HEK293 (cell line): ENCODE measurements around the gene BORA.

Experiments
- CTCF ChIA-PET: fragments of 350-600 bp; formaldehyde crosslinking; extraction: SDS; loops from one replicate; lab custom pipeline; 2021; ENCODE audit warnings: antibody characterized with exemption; lab: Yijun Ruan, JAX
- POLR2A ChIA-PET: fragments of 300-600 bp; formaldehyde crosslinking; extraction: SDS; loops from one replicate; lab custom pipeline; 2020; ENCODE audit warnings: antibody characterized with exemption, inconsistent platforms; lab: Yijun Ruan, JAX
- H3K27ac ChIP-seq: fragments of 200-500 bp; sonication (Bioruptor generic); 2 replicates; pipeline ENCODE4 v1.5.1; 2014; ENCODE audit warnings: low read depth, low read length, control low read depth, inconsistent platforms; ENCODE audit errors: extremely low read depth
- H3K36me3 ChIP-seq, 2 experiments: fragments of 200-500 bp in 1 of 2; sonication (Bioruptor generic) in 1 of 2; 1 replicate in 1 of 2; 2 replicates in 1 of 2; pipeline ENCODE4 v1.5.1; 2014 to 2017; ENCODE audit warnings: inconsistent platforms in 2 of 2, low read length in 2 of 2; ENCODE audit not compliant: control insufficient read depth in 2 of 2, insufficient read depth in 1 of 2
- H3K4me1 ChIP-seq: fragments of 200-500 bp; sonication (Bioruptor generic); 2 replicates; pipeline ENCODE4 v1.5.1; 2014; ENCODE audit warnings: mild to moderate bottlenecking, low read length, inconsistent platforms; ENCODE audit not compliant: control insufficient read depth, insufficient read depth
- H3K4me3 ChIP-seq: 2 replicates; pipeline ENCODE4 v1.5.1; 2011; ENCODE audit warnings: low read depth, mild to moderate bottlenecking, control low read depth, low read length, moderate library complexity
- H3K9me3 ChIP-seq: fragments of 200-500 bp; sonication (Bioruptor generic); 2 replicates; pipeline ENCODE4 v1.5.1; 2014; ENCODE audit warnings: low read depth, low read length, inconsistent platforms; ENCODE audit not compliant: control insufficient read depth, insufficient read depth
- CTCF ChIP-seq: fragments of 450-650 bp; formaldehyde crosslinking; IDR thresholded peaks from 2 replicates; pipeline ENCODE4 v1.5.1; 2016; ENCODE audit warnings: missing biosample characterization, missing genetic modification characterization
- FEZF1 ChIP-seq: fragments of 450-650 bp; formaldehyde crosslinking; IDR thresholded peaks from 2 replicates; pipeline ENCODE4 v1.5.1; 2016; ENCODE audit warnings: missing biosample characterization, missing genetic modification characterization
- GFI1B ChIP-seq: fragments of 450-650 bp; formaldehyde crosslinking; IDR thresholded peaks from 2 replicates; pipeline ENCODE4 v1.5.1; 2016; ENCODE audit warnings: missing biosample characterization, missing genetic modification characterization
- GLIS1 ChIP-seq: fragments of 450-650 bp; formaldehyde crosslinking; IDR thresholded peaks from 2 replicates; pipeline ENCODE4 v1.5.1; 2016; ENCODE audit warnings: missing biosample characterization, missing genetic modification characterization
- KLF7 ChIP-seq: fragments of 450-650 bp; formaldehyde crosslinking; IDR thresholded peaks from 2 replicates; pipeline ENCODE4 v1.5.1; 2016; ENCODE audit warnings: missing biosample characterization, missing genetic modification characterization, borderline replicate concordance
- MEIS1 ChIP-seq: sonication (generic); formaldehyde crosslinking; IDR thresholded peaks from 2 replicates; pipeline ENCODE4 v1.8.1; 2022; ENCODE audit warnings: missing genetic modification reagents, mild to moderate bottlenecking, borderline replicate concordance
- OVOL3 ChIP-seq: fragments of 450-650 bp; formaldehyde crosslinking; IDR thresholded peaks from 2 replicates; pipeline ENCODE4 v1.5.1; 2016; ENCODE audit warnings: missing biosample characterization, missing genetic modification characterization
- PATZ1 ChIP-seq: fragments of 450-650 bp; formaldehyde crosslinking; IDR thresholded peaks from 2 replicates; pipeline ENCODE4 v1.5.1; 2016; ENCODE audit warnings: missing biosample characterization, missing genetic modification characterization
- ZBTB6 ChIP-seq: fragments of 450-650 bp; formaldehyde crosslinking; IDR thresholded peaks from 2 replicates; pipeline ENCODE4 v1.5.1; 2017; ENCODE audit warnings: missing biosample characterization, missing genetic modification characterization
- ZFP37 ChIP-seq: fragments of 450-650 bp; formaldehyde crosslinking; IDR thresholded peaks from 2 replicates; pipeline ENCODE4 v1.5.1; 2016; ENCODE audit warnings: missing biosample characterization, missing genetic modification characterization
- ZNF184 ChIP-seq: fragments of 450-650 bp; IDR thresholded peaks from 2 replicates; pipeline ENCODE4 v1.5.1; 2018; ENCODE audit warnings: missing biosample characterization, mild to moderate bottlenecking, missing genetic modification characterization
- ZNF211 ChIP-seq: fragments of 450-650 bp; formaldehyde crosslinking; IDR thresholded peaks from 2 replicates; pipeline ENCODE4 v1.5.1; 2016; ENCODE audit warnings: low read depth, missing biosample characterization, missing genetic modification characterization
- ZNF335 ChIP-seq: fragments of 450-650 bp; formaldehyde crosslinking; conservative IDR thresholded peaks from 2 replicates; pipeline ENCODE4 v1.5.1; 2016; ENCODE audit warnings: missing biosample characterization, missing genetic modification characterization
- ZNF341 ChIP-seq: fragments of 450-650 bp; formaldehyde crosslinking; IDR thresholded peaks from 2 replicates; pipeline ENCODE4; 2016; ENCODE audit warnings: low read depth, missing biosample characterization, missing genetic modification characterization
- ZNF350 ChIP-seq: fragments of 450-650 bp; formaldehyde crosslinking; IDR thresholded peaks from 2 replicates; pipeline ENCODE4 v1.5.0; 2017; ENCODE audit warnings: missing biosample characterization, mild to moderate bottlenecking, missing genetic modification characterization
- ZNF404 ChIP-seq: fragments of 450-650 bp; formaldehyde crosslinking; IDR thresholded peaks from 2 replicates; pipeline ENCODE4 v1.5.1; 2017; ENCODE audit warnings: missing biosample characterization, missing genetic modification characterization
- ZNF433 ChIP-seq: fragments of 450-650 bp; formaldehyde crosslinking; IDR thresholded peaks from 2 replicates; pipeline ENCODE4 v1.5.1; 2016; ENCODE audit warnings: missing biosample characterization, missing genetic modification characterization, low read depth
- ZNF449 ChIP-seq: fragments of 450-650 bp; formaldehyde crosslinking; IDR thresholded peaks from 2 replicates; pipeline ENCODE4 v1.5.1; 2017; ENCODE audit warnings: missing biosample characterization, mild to moderate bottlenecking, missing genetic modification characterization, moderate library complexity
- ZNF501 ChIP-seq: fragments of 450-650 bp; formaldehyde crosslinking; IDR thresholded peaks from 2 replicates; pipeline ENCODE4 v1.5.1; 2016; ENCODE audit warnings: missing biosample characterization, missing genetic modification characterization
- ZNF549 ChIP-seq: fragments of 450-650 bp; IDR thresholded peaks from 2 replicates; pipeline ENCODE4 v1.5.1; 2018; ENCODE audit warnings: missing biosample characterization, missing genetic modification characterization, mild to moderate bottlenecking, inconsistent platforms, moderate library complexity
- ZNF555 ChIP-seq: fragments of 450-650 bp; formaldehyde crosslinking; conservative IDR thresholded peaks from 2 replicates; pipeline ENCODE4 v1.5.1; 2017; ENCODE audit warnings: missing biosample characterization, mild to moderate bottlenecking, missing genetic modification characterization, inconsistent platforms
- ZNF558 ChIP-seq: fragments of 450-650 bp; formaldehyde crosslinking; IDR thresholded peaks from 2 replicates; pipeline ENCODE4 v1.5.1; 2016; ENCODE audit warnings: missing biosample characterization, missing genetic modification characterization
- ZNF596 ChIP-seq: fragments of 450-650 bp; IDR thresholded peaks from 2 replicates; pipeline ENCODE4 v1.5.0; 2018; ENCODE audit warnings: missing biosample characterization, mild to moderate bottlenecking, missing genetic modification characterization, moderate library complexity
- ZNF624 ChIP-seq: fragments of 450-650 bp; formaldehyde crosslinking; IDR thresholded peaks from 2 replicates; pipeline ENCODE4 v1.5.1; 2017; ENCODE audit warnings: missing biosample characterization, missing genetic modification characterization
- ZNF654 ChIP-seq: fragments of 450-650 bp; formaldehyde crosslinking; IDR thresholded peaks from 2 replicates; pipeline ENCODE4 v1.5.1; 2016; ENCODE audit warnings: low read depth, missing biosample characterization, missing genetic modification characterization
- ZNF76 ChIP-seq: fragments of 450-650 bp; formaldehyde crosslinking; IDR thresholded peaks from 2 replicates; pipeline ENCODE4; 2016; ENCODE audit warnings: low read depth, missing biosample characterization, missing genetic modification characterization, borderline replicate concordance
- ZNF768 ChIP-seq: fragments of 450-650 bp; formaldehyde crosslinking; IDR thresholded peaks from 2 replicates; pipeline ENCODE4 v1.5.1; 2018; ENCODE audit warnings: missing biosample characterization, mild to moderate bottlenecking, missing genetic modification characterization
- ZNF776 ChIP-seq: fragments of 450-650 bp; formaldehyde crosslinking; IDR thresholded peaks from 2 replicates; pipeline ENCODE4 v1.5.0; 2017; ENCODE audit warnings: missing biosample characterization, missing genetic modification characterization, borderline replicate concordance
- ZSCAN4 ChIP-seq: fragments of 450-650 bp; formaldehyde crosslinking; IDR thresholded peaks from 2 replicates; pipeline ENCODE4 v1.5.1; 2017; ENCODE audit warnings: missing biosample characterization, missing genetic modification characterization

Gene BORA

GRCh38 chr13:72727417-72728289 is at the start of gene BORA, which contains the start of gene MZT1:
Gene BORA, plus strand, starts transcription at chr13:72727923. Its CDS starts 1,018 bp downstream, at chr13:72728941.
Gene MZT1, minus strand, starts transcription at chr13:72727629. Its CDS starts 27 bp downstream, at chr13:72727602.
- ChIA-PET POLR2A (interaction anchor here (1.0 to 1.1 kb wide), 2 partner anchors 51 to 331 kb away, joined by 3 read pairs; partner anchors contain the start of gene KLF5), CTCF (interaction anchor here (0.6 to 0.7 kb wide), 2 partner anchors 45 to 874 kb away, joined by 3 read pairs; no protein-coding TSS in a partner anchor)
- TF ChIP-seq CTCF (no peak), OVOL3 (tag by site-specific recombination) (no peak), ZSCAN4 (tag by site-specific recombination) (no peak), ZNF335 (tag by site-specific recombination) (peak; percentile 77), ZFP37 (tag by site-specific recombination) (no peak; the same call in 1 of the 2 replicates), ZNF341 (tag by site-specific recombination) (no peak), KLF7 (tag by site-specific recombination) (no peak), ZNF558 (tag by site-specific recombination) (no peak), ZNF350 (tag by site-specific recombination) (no peak), GFI1B (tag by site-specific recombination) (no peak), MEIS1 (CRISPR knock-in tag) (no peak), ZNF184 (tag by site-specific recombination) (no peak), GLIS1 (tag by site-specific recombination) (no peak; the same call in 1 of the 2 replicates), ZNF555 (no peak), ZNF404 (no peak), ZNF776 (tag by site-specific recombination) (no peak), ZNF76 (tag by site-specific recombination) (peak; percentile 53; the same call in 1 of the 2 replicates), ZNF549 (tag by site-specific recombination) (no peak), ZBTB6 (peak; percentile 45; the same call in 1 of the 2 replicates), ZNF211 (tag by site-specific recombination) (no peak), PATZ1 (tag by site-specific recombination) (peak; percentile 67), ZNF654 (tag by site-specific recombination) (no peak), ZNF596 (no peak), ZNF433 (tag by site-specific recombination) (no peak), ZNF768 (tag by site-specific recombination) (no peak), ZNF449 (tag by site-specific recombination) (no peak), FEZF1 (tag by site-specific recombination) (no peak), ZNF501 (tag by site-specific recombination) (peak; percentile 90), ZNF624 (no peak)

More at GRCh38 chr13:72727417-72728289, at the start of gene BORA, which contains the start of gene MZT1:
- peaks cover 0 to 56% of the 10 kb centered on the region in 2 experiments; a peak in 1 of 3 replicates for H3K36me3 ChIP-seq
- H3K4me1 ChIP-seq = no peaks in the 10 kb centered on the region
- H3K9me3 ChIP-seq = no peaks in the 10 kb centered on the region
- peak within 1 kb of the TSS; percentile 70 for H3K27ac ChIP-seq
- peak within 1 kb of the TSS; percentile 85 for H3K4me3 ChIP-seq
